Bronchial epithelial cell (primary cell): ENCODE measurements around the gene RAX2. TPM values are rescaled to one million over a fixed set of nuclear protein-coding genes. Genes with fewer than 3 reads are reported as not detected.
A peak's percentile ranks its signal among the peaks of the same experiment; 100 is the strongest.

Experiments used
- DNase-seq: peaks from one replicate; pipeline ENCODE4 v3.0.0-alpha.2; 2010; ENCODE audit warnings: low read depth
- FAIRE-seq: peaks from 2 replicates; lab custom pipeline; 2011; peaks lifted over from hg19 to GRCh38; lab: Jason Lieb, UNC
- H3K27me3 ChIP-seq: 2 replicates; pipeline ENCODE4 v1.5.1; 2011; ENCODE audit warnings: low read length; ENCODE audit not compliant: control insufficient read depth, insufficient read depth
- H3K36me3 ChIP-seq: 2 replicates; pipeline ENCODE4 v1.5.1; 2011; ENCODE audit warnings: low read length; ENCODE audit not compliant: control insufficient read depth, insufficient read depth
- H3K4me3 ChIP-seq: 2 replicates; pipeline ENCODE4 v1.5.1; 2011; ENCODE audit warnings: mild to moderate bottlenecking, low read depth, low read length, control low read depth
- CTCF ChIP-seq: IDR thresholded peaks from 2 replicates; pipeline ENCODE4 v1.5.1; 2011; ENCODE audit warnings: mild to moderate bottlenecking, moderate library complexity, low read length, control low read depth, inconsistent platforms; ENCODE audit not compliant: insufficient read depth, severe bottlenecking
- total RNA-seq: library from RNA; depleted of rRNA; stranded (reverse); fragments of >200 nt; gene quantifications from 2 replicates; pipeline ENCODE4 v1.2.1, GENCODE V29; 2014

RAX2 gene
- not detected in 2 replicates for total RNA-seq

GRCh38 chr19:3771906-3772455 is at the start of gene RAX2:
TSS of gene RAX2 (minus strand) at chr19:3772228. CDS start at chr19:3771742, 486 bp downstream.
- FAIRE-seq (no peak), DNase-seq (no peak)
- TF ChIP-seq CTCF, result no peak
- H3K27me3 ChIP-seq, result no peaks in the 10 kb centered on the region
- no peak within 1 kb of the TSS for H3K4me3 ChIP-seq
- peaks cover 3% of the 10 kb centered on the region for H3K36me3 ChIP-seq

GRCh38 chr19:3821156-3821555 is 49.1 kb upstream of the RAX2 start:
- FAIRE-seq (no peak), DNase-seq (no peak)
- Histone ChIP-seq H3K4me3 (no peak overlapping the region), H3K36me3 (no peaks in the 10 kb centered on the region), H3K27me3 (no peaks in the 10 kb centered on the region)
- no peak for TF ChIP-seq CTCF

- DNase-seq (no peak), FAIRE-seq (no peak)
- no peaks in the 10 kb centered on the region for H3K27me3 ChIP-seq
- no peak overlapping the region for H3K4me3 ChIP-seq
- H3K36me3 ChIP-seq, result no peaks in the 10 kb centered on the region
- TF ChIP-seq CTCF, result no peak
Observed at GRCh38 chr19:3819989-3820388, 48.0 kb upstream of the RAX2 start.

- no peak for FAIRE-seq
- Histone ChIP-seq H3K27me3 (no peaks in the 10 kb centered on the region), H3K4me3 (no peak overlapping the region), H3K36me3 (no peaks in the 10 kb centered on the region)
- DNase-seq, result no peak
- no peak for TF ChIP-seq CTCF
Observed at GRCh38 chr19:3818918-3819317, 46.9 kb upstream of the RAX2 start.

GRCh38 chr19:3818466-3818865 is 46.4 kb upstream of the RAX2 start:
- no peak for FAIRE-seq
- DNase-seq, result peak; percentile 42
- H3K27me3 ChIP-seq, result no peaks in the 10 kb centered on the region
- no peak for TF ChIP-seq CTCF
- H3K36me3 ChIP-seq, result no peaks in the 10 kb centered on the region
- no peak overlapping the region for H3K4me3 ChIP-seq

- Histone ChIP-seq H3K27me3 (no peaks in the 10 kb centered on the region), H3K36me3 (no peaks in the 10 kb centered on the region), H3K4me3 (no peak overlapping the region)
- no peak for FAIRE-seq
- TF ChIP-seq CTCF, result no peak
- no peak for DNase-seq
Observed at GRCh38 chr19:3817761-3818160, 45.7 kb upstream of the RAX2 start.
